ENCODE measurements around the gene STON2. TPM values are rescaled to one million over a fixed set of nuclear protein-coding genes. Genes with fewer than 3 reads are reported as not detected.

The STON2 gene
- total RNA-seq, 1 donor from 2014 or later = 6.3 TPM

- DNase-seq (ENCODE audit: low spot score) (no peak), ATAC-seq (no peak)
Measured at GRCh38 chr14:81305743-81306142, 94.4 kb downstream of the STON2 start.

GRCh38 chr14:81305065-81305464 is 95.1 kb downstream of the STON2 start:
- no peak for ATAC-seq
- DNase-seq (ENCODE audit: low spot score) = no peak

GRCh38 chr14:81303258-81303935 is 96.7 kb downstream of the STON2 start:
- peak; percentile 96 for DNase-seq (ENCODE audit: low spot score)

GRCh38 chr14:81302638-81303037 is 97.5 kb downstream of the STON2 start:
- no peak for DNase-seq (ENCODE audit: low spot score)
- no peak for ATAC-seq

More at GRCh38 chr14:81303258-81303935, 96.7 kb downstream of the STON2 start:
- peak; percentile 95 for ATAC-seq

- ATAC-seq (no peak), DNase-seq (ENCODE audit: low spot score) (no peak)
Measured at GRCh38 chr14:81301813-81302212, 98.3 kb downstream of the STON2 start.

- DNase-seq (ENCODE audit: low spot score) (no peak), ATAC-seq (no peak)
Measured at GRCh38 chr14:81301371-81301770, 98.8 kb downstream of the STON2 start.

- DNase-seq (ENCODE audit: low spot score) (no peak), ATAC-seq (no peak)
Measured at GRCh38 chr14:81298911-81299310, 101.2 kb downstream of the STON2 start.

- DNase-seq (ENCODE audit: low spot score) = no peak
- peak; percentile 14 for ATAC-seq
Measured at GRCh38 chr14:81298122-81298521, 102.0 kb downstream of the STON2 start.

GRCh38 chr14:81295958-81296923 is 103.9 kb downstream of the STON2 start:
- ATAC-seq = no peak
- no peak for DNase-seq (ENCODE audit: low spot score)

- ATAC-seq (no peak), DNase-seq (ENCODE audit: low spot score) (no peak)
Measured at GRCh38 chr14:81289516-81289915, 110.6 kb downstream of the STON2 start.

GRCh38 chr14:81286574-81287370 is 113.4 kb downstream of the STON2 start:
- ATAC-seq (no peak), DNase-seq (ENCODE audit: low spot score) (no peak)

- DNase-seq (ENCODE audit: low spot score) (no peak), ATAC-seq (no peak)
Measured at GRCh38 chr14:81285245-81285644, 114.9 kb downstream of the STON2 start.

GRCh38 chr14:81281332-81281731 is 118.8 kb downstream of the STON2 start:
- DNase-seq (ENCODE audit: low spot score) (no peak), ATAC-seq (no peak)

- ATAC-seq = no peak
- no peak for DNase-seq (ENCODE audit: low spot score)
Measured at GRCh38 chr14:81280136-81280791, 119.9 kb downstream of the STON2 start.

- DNase-seq (ENCODE audit: low spot score) = no peak
- ATAC-seq = no peak
Measured at GRCh38 chr14:81277096-81277495, 123.0 kb downstream of the STON2 start.

- ATAC-seq = no peak
- no peak for DNase-seq (ENCODE audit: low spot score)
Measured at GRCh38 chr14:81276073-81277069, 123.8 kb downstream of the STON2 start.

- ATAC-seq = no peak
- DNase-seq (ENCODE audit: low spot score) = no peak
Measured at GRCh38 chr14:81275305-81276072, 124.6 kb downstream of the STON2 start.

- no peak for ATAC-seq
- no peak for DNase-seq (ENCODE audit: low spot score)
Measured at GRCh38 chr14:81273961-81274575, 126.1 kb downstream of the STON2 start.

All from left lobe of liver (tissue), 2 donors.